Measurements from ENCODE around the gene ATF7IP2. TPM values are rescaled to one million over a fixed set of nuclear protein-coding genes. Genes with fewer than 3 reads are reported as not detected.

ATF7IP2 gene
- total RNA-seq, 1 experiment from 2014 or later = 22.8 TPM

- TF ChIP-seq, protein P1, sequence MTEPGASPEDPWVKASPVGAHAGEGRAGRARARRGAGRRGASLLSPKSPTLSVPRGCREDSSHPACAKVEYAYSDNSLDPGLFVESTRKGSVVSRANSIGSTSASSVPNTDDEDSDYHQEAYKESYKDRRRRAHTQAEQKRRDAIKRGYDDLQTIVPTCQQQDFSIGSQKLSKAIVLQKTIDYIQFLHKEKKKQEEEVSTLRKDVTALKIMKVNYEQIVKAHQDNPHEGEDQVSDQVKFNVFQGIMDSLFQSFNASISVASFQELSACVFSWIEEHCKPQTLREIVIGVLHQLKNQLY (CRISPR knock-in tag; IDR thresholded peaks at IDR 0.05) = no peak
- TF ChIP-seq NFATC4 (CRISPR knock-in tag; IDR thresholded peaks at IDR 0.05) (no peak), MYBL2 (CRISPR knock-in tag; IDR thresholded peaks at IDR 0.05) (no peak), FOXJ3 (CRISPR knock-in tag; IDR thresholded peaks at IDR 0.05; ENCODE audit: borderline replicate concordance) (no peak), ZMAT4 (CRISPR knock-in tag; IDR thresholded peaks at IDR 0.05) (no peak)
- TF ChIP-seq, protein P2, sequence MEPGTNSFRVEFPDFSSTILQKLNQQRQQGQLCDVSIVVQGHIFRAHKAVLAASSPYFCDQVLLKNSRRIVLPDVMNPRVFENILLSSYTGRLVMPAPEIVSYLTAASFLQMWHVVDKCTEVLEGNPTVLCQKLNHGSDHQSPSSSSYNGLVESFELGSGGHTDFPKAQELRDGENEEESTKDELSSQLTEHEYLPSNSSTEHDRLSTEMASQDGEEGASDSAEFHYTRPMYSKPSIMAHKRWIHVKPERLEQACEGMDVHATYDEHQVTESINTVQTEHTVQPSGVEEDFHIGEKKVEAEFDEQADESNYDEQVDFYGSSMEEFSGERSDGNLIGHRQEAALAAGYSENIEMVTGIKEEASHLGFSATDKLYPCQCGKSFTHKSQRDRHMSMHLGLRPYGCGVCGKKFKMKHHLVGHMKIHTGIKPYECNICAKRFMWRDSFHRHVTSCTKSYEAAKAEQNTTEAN (CRISPR knock-in tag; IDR thresholded peaks at IDR 0.05) = no peak
Measured at GRCh38 chr16:10493276-10493675, 107.4 kb downstream of the ATF7IP2 start (continued).

DNA sequence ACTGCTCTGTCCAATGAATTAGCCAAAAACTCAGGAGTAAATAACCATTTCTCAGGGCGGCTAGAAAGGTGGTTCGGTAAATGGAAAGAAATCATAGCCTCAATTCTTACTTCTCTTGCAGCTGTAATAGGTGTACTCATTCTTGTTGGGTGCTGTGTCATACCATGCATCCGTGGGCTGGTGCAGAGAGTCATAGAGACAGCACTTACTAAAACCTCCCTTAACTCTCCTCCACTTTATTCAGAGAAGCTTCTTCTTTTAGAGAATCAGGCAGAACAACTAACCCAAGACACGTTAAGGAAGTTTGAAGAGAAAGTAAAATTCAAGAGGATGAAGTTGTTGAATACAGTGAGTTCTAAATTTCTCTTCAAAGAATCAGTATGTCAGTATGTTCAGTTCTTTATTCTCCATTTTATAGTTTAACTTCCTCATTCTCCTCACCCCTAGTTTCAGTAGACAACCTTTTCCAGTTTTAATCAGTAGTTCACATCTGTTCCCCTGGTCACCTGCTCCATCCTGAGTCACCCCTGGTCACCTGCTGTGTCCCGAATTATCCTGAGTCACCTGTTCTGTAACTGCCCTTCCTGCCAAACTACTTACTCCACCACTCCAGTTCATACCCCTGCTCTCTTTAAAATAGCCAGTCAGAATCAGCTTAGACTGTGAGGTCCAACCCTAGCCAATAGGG is 108.6 kb downstream of the ATF7IP2 start:
- ATAC-seq (no peak), DNase-seq (ENCODE audit: low spot score) (no peak)
- Mint-ChIP-seq H3K27ac (no peak overlapping the region), H3K4me3 (no peak overlapping the region), H3K9me3 (peaks cover 43% of the 10 kb centered on the region), H3K4me1 (peaks cover 19% of the 10 kb centered on the region), H3K36me3 (peaks cover 19% of the 10 kb centered on the region), H3K27me3 (ENCODE audit: low read depth) (peaks cover 4% of the 10 kb centered on the region)
- CTCF ChIA-PET = no interaction called here
- TF ChIP-seq ZNF671 (CRISPR knock-in tag; IDR thresholded peaks at IDR 0.05) (no peak), ETV6 (CRISPR knock-in tag; IDR thresholded peaks at IDR 0.05) (no peak)
- TF ChIP-seq, protein P3, sequence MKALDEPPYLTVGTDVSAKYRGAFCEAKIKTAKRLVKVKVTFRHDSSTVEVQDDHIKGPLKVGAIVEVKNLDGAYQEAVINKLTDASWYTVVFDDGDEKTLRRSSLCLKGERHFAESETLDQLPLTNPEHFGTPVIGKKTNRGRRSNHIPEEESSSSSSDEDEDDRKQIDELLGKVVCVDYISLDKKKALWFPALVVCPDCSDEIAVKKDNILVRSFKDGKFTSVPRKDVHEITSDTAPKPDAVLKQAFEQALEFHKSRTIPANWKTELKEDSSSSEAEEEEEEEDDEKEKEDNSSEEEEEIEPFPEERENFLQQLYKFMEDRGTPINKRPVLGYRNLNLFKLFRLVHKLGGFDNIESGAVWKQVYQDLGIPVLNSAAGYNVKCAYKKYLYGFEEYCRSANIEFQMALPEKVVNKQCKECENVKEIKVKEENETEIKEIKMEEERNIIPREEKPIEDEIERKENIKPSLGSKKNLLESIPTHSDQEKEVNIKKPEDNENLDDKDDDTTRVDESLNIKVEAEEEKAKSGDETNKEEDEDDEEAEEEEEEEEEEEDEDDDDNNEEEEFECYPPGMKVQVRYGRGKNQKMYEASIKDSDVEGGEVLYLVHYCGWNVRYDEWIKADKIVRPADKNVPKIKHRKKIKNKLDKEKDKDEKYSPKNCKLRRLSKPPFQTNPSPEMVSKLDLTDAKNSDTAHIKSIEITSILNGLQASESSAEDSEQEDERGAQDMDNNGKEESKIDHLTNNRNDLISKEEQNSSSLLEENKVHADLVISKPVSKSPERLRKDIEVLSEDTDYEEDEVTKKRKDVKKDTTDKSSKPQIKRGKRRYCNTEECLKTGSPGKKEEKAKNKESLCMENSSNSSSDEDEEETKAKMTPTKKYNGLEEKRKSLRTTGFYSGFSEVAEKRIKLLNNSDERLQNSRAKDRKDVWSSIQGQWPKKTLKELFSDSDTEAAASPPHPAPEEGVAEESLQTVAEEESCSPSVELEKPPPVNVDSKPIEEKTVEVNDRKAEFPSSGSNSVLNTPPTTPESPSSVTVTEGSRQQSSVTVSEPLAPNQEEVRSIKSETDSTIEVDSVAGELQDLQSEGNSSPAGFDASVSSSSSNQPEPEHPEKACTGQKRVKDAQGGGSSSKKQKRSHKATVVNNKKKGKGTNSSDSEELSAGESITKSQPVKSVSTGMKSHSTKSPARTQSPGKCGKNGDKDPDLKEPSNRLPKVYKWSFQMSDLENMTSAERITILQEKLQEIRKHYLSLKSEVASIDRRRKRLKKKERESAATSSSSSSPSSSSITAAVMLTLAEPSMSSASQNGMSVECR (CRISPR knock-in tag; IDR thresholded peaks at IDR 0.05; ENCODE audit: borderline replicate concordance) = no peak
- POLR2A ChIA-PET = no interaction called here

- POLR2A ChIA-PET = no interaction called here
- H3K4me3 Mint-ChIP-seq = no peak overlapping the region
- CTCF ChIA-PET = no interaction called here
- H3K27me3 Mint-ChIP-seq (ENCODE audit: low read depth) = peaks cover 4% of the 10 kb centered on the region
- DNase-seq (ENCODE audit: low spot score) (no peak), ATAC-seq (no peak)
- H3K27ac Mint-ChIP-seq = no peak overlapping the region
- H3K4me1 Mint-ChIP-seq = peaks cover 15% of the 10 kb centered on the region
- peaks cover 19% of the 10 kb centered on the region for H3K36me3 Mint-ChIP-seq
- peaks cover 43% of the 10 kb centered on the region for H3K9me3 Mint-ChIP-seq
- TF ChIP-seq MXD4 (CRISPR knock-in tag; IDR thresholded peaks at IDR 0.05; ENCODE audit: borderline replicate concordance) (no peak), CTCF (IDR thresholded peaks at IDR 0.05) (no peak)
- TF ChIP-seq, protein P4, sequence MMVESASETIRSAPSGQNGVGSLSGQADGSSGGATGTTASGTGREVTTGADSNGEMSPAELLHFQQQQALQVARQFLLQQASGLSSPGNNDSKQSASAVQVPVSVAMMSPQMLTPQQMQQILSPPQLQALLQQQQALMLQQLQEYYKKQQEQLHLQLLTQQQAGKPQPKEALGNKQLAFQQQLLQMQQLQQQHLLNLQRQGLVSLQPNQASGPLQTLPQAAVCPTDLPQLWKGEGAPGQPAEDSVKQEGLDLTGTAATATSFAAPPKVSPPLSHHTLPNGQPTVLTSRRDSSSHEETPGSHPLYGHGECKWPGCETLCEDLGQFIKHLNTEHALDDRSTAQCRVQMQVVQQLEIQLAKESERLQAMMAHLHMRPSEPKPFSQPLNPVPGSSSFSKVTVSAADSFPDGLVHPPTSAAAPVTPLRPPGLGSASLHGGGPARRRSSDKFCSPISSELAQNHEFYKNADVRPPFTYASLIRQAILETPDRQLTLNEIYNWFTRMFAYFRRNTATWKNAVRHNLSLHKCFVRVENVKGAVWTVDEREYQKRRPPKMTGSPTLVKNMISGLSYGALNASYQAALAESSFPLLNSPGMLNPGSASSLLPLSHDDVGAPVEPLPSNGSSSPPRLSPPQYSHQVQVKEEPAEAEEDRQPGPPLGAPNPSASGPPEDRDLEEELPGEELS (CRISPR knock-in tag; IDR thresholded peaks at IDR 0.05) = no peak
Measured at GRCh38 chr16:10495031-10495345, 109.1 kb downstream of the ATF7IP2 start.
